ENCODE measurements around the gene TAS1R3. TPM values are rescaled to one million over a fixed set of nuclear protein-coding genes. Genes with fewer than 3 reads are reported as not detected.

TAS1R3 gene
- total and polyA plus RNA-seq, 2 of the 4 experiments (the other 2 are of a cell fraction) = under 0.01 to 0.05 TPM

- no peaks in the 10 kb centered on the region for H3K27me3 ChIP-seq (ENCODE audit: control insufficient read depth, insufficient read depth, low read length)
- H4K20me1 ChIP-seq (ENCODE audit: insufficient read depth, low read length) = peaks cover 11% of the 10 kb centered on the region; the same call in 1 of the 2 replicates
- no TSS peak for BruUV-seq (replicated peaks)
- ATAC-seq (ENCODE audit: low read depth) = peak; percentile 95
- 0 out of 2 replicates have a peak within 1 kb of the TSS, but pooled peaks have one; percentile 8 for H2BK120ac ChIP-seq (ENCODE audit: low read depth, low read length)
- no peak within 1 kb of the TSS for H2BK15ac ChIP-seq (ENCODE audit: low read depth, low read length)
- H3K4me3 ChIP-seq (ENCODE audit: insufficient read depth, low read depth, low read length) = peak within 1 kb of the TSS; percentile 59
- in situ Hi-C loops (cut with MboI; ENCODE audit: low sequenced_read_pairs) (no loop called here), intact Hi-C loops (cut with micrococcal nuclease) (loop anchor here (1.0 kb wide), 1 partner anchor 26 kb away; the partner anchor contains the start of gene DVL1), dilution Hi-C loops (cut with HindIII; ENCODE audit: low sequenced_read_pairs, unreplicated experiment) (no loop called here)
- H4K91ac ChIP-seq (ENCODE audit: insufficient read depth, low read depth, low read length) = peak within 1 kb of the TSS; percentile 53
- peaks cover 12% of the 10 kb centered on the region for H3K4me1 ChIP-seq (ENCODE audit: control insufficient read depth, insufficient read depth, low read length)
- H2AK5ac ChIP-seq (ENCODE audit: low read depth, low read length) = peak within 1 kb of the TSS; percentile 96
- POLR2A ChIA-PET (ENCODE audit: unreplicated experiment) = interaction anchor here (0.7 to 1.0 kb wide), 5 partner anchors 16 to 63 kb away, joined by 3 to 4 read pairs (median 3); no protein-coding TSS in a partner anchor
- no peak within 1 kb of the TSS for H2BK20ac ChIP-seq (ENCODE audit: low read depth, low read length)
- TF ChIP-seq CEBPB (IDR thresholded peaks at IDR 0.05; ENCODE audit: low read depth, low read length) = no peak
- TF ChIP-seq POLR2A (IDR thresholded peaks at IDR 0.05; ENCODE audit: low read depth, low read length) = peak; percentile 78; the same call in 1 of the 2 replicates
- TF ChIP-seq RAD21 (IDR thresholded peaks at IDR 0.05; ENCODE audit: low read length) = no peak
- peak; percentile 48; the same call in 1 of the 2 replicates for TF ChIP-seq MXI1 (IDR thresholded peaks at IDR 0.05; ENCODE audit: borderline replicate concordance, low read depth, low read length)
- TF ChIP-seq FOS (IDR thresholded peaks at IDR 0.05; ENCODE audit: low read depth, low read length) = no peak
- peak; percentile 26; the same call in 1 of the 2 replicates for TF ChIP-seq SMC3 (IDR thresholded peaks at IDR 0.05; ENCODE audit: low read depth, low read length)
- TF ChIP-seq CHD1 (IDR thresholded peaks at IDR 0.05; ENCODE audit: low read depth, low read length) = peak; percentile 99
- no peak for TF ChIP-seq RCOR1 (IDR thresholded peaks at IDR 0.05; ENCODE audit: insufficient replicate concordance, low read length)
- peak; percentile 59 for TF ChIP-seq CTCF (conservative IDR thresholded peaks at IDR 0.05; ENCODE audit: low read depth, low read length)
- TF ChIP-seq NFE2L2 (IDR thresholded peaks at IDR 0.05; ENCODE audit: low read depth, low read length) = 0 out of 2 replicates have a peak, but pooled peaks have one; percentile 1
- no peak for TF ChIP-seq RFX5 (IDR thresholded peaks at IDR 0.05; ENCODE audit: low read depth, low read length)
- TF ChIP-seq USF2 (IDR thresholded peaks at IDR 0.05; ENCODE audit: low read depth, low read length) = no peak
- TF ChIP-seq BHLHE40 (IDR thresholded peaks at IDR 0.05; ENCODE audit: low read depth, low read length) = no peak
- peak; percentile 97 for TF ChIP-seq MAZ (IDR thresholded peaks at IDR 0.05; ENCODE audit: borderline replicate concordance, low read depth, low read length)
- peaks cover 8% of the 10 kb centered on the region for H3K36me3 ChIP-seq (ENCODE audit: control insufficient read depth, insufficient read depth, low read length)
- peak within 1 kb of the TSS; percentile 52 for H3K9ac ChIP-seq (ENCODE audit: low read depth, low read length)
- peak within 1 kb of the TSS; percentile 56 for H3K4ac ChIP-seq (ENCODE audit: low read depth, low read length)
- peak within 1 kb of the TSS; percentile 59 for H2BK5ac ChIP-seq (ENCODE audit: low read depth, low read length, poor library complexity, severe bottlenecking)
- H3K23ac ChIP-seq (ENCODE audit: low read depth, low read length) = 0 out of 2 replicates have a peak within 1 kb of the TSS, but pooled peaks have one; percentile 59
- peaks cover 3 to 50% of the 10 kb centered on the region in 2 experiments; a peak in 3 of 4 replicates for H3K79me1 ChIP-seq (ENCODE audit: low read depth in 1 of 2, low read length in 2 of 2)
- peak within 1 kb of the TSS; percentile 97 for H2AK9ac ChIP-seq (replicated peaks; ENCODE audit: low read depth, low read length, poor library complexity)
- CTCF ChIA-PET = interaction anchor here (0.5 to 1.0 kb wide), 3 partner anchors 24 to 283 kb away, joined by 3 to 4 read pairs (median 4); partner anchors contain the start of gene CCNL2
- H3K14ac ChIP-seq (replicated peaks; ENCODE audit: low read depth, low read length) = peak within 1 kb of the TSS; percentile 71; the same call in 1 of the 2 replicates
- no peak within 1 kb of the TSS for H3K18ac ChIP-seq (ENCODE audit: low read depth, low read length)
- DNase-seq = peak; percentile 100
- peak within 1 kb of the TSS; percentile 76 to 97 for H4K8ac ChIP-seq (ENCODE audit: low read depth in 2 of 2, low read length in 2 of 2)
- 0 out of 2 replicates have a peak, but pooled peaks cover 5% of the 10 kb centered on the region for H3K9me1 ChIP-seq (ENCODE audit: insufficient read depth, low read length)
- H3K27ac ChIP-seq (ENCODE audit: insufficient read depth, low read length) = peak within 1 kb of the TSS; percentile 59
- peak within 1 kb of the TSS; percentile 16; the same call in 1 of the 2 replicates for H3K56ac ChIP-seq (ENCODE audit: extremely low read depth, insufficient read depth, low read length)
- H2AFZ ChIP-seq (replicated peaks; ENCODE audit: low read length, poor library complexity) = peak within 1 kb of the TSS; percentile 93
- H3K4me2 ChIP-seq (ENCODE audit: low read depth, low read length) = peak within 1 kb of the TSS; percentile 96
- peak within 1 kb of the TSS; percentile 86 for H4K5ac ChIP-seq (ENCODE audit: low read depth, low read length)
- no peaks in the 10 kb centered on the region for H3K9me3 ChIP-seq (ENCODE audit: control insufficient read depth, insufficient read depth, low read length)
- WGBS, 2 experiments (ENCODE audit: extremely low coverage in 2 of 2, insufficient read length in 1 of 2) = 1% methylated on average over 63 of the region's 85 CpGs; no CpG with 5 or more reads in 1 of the 2 experiments
Measured at GRCh38 chr1:1374929-1375662, 44.0 kb downstream of the TAS1R3 start, which contains the start of gene AURKAIP1. AURKAIP1 (minus strand) TSS chr1:1375207; CDS start chr1:1374756, 451 bp downstream.
